Measurements from ENCODE around the gene CHD8.

- TF ChIP-seq CTCF (IDR thresholded peaks at IDR 0.05; ENCODE audit: low read length) (no peak), EZH2 (IDR thresholded peaks at IDR 0.05; ENCODE audit: borderline replicate concordance, low read length) (no peak)
Observed at GRCh38 chr14:21414137-21414631, 41.7 kb downstream of the CHD8 start.

Data from OCI-LY1 (cell line).